Measurements from ENCODE around the gene AQP7. TPM values are rescaled to one million over a fixed set of nuclear protein-coding genes. Genes with fewer than 3 reads are reported as not detected.

The AQP7 gene
- total and polyA plus RNA-seq, 4 donors = 4.8 to 22.3 (median 14.5) TPM

GRCh38 chr9:33408087-33408486 lies 5.7 kb upstream of the AQP7 start:
- Histone ChIP-seq H3K36me3 (ENCODE audit: control insufficient read depth in 4 of 4, insufficient read depth in 3 of 4, low read depth in 1 of 4, low read length in 3 of 4) (no peaks in the 10 kb centered on the region), H3K9me3 (ENCODE audit: control insufficient read depth in 4 of 4, low read length in 3 of 4) (no peaks in the 10 kb centered on the region), H3K27ac (ENCODE audit: low read depth in 1 of 2, low read length in 2 of 2) (no peak overlapping the region), H3K4me3 (ENCODE audit: low read depth in 1 of 3, low read length in 3 of 3) (no peak overlapping the region), H3K4me1 (ENCODE audit: control insufficient read depth in 4 of 4, insufficient read depth in 4 of 4, low read length in 3 of 4) (peaks cover 0 to 4% (median 2%) of the 10 kb centered on the region in 4 donors), H3K27me3 (ENCODE audit: control insufficient read depth in 4 of 4, insufficient read depth in 4 of 4, low read length in 3 of 4) (no peaks in the 10 kb centered on the region), H3K9ac (ENCODE audit: low read depth in 1 of 2, low read length in 2 of 2) (no peak overlapping the region)
- no peak for DNase-seq (ENCODE audit: low spot score)
- TF ChIP-seq GABPA (IDR thresholded peaks at IDR 0.05 in 1 of 2, conservative IDR thresholded peaks at IDR 0.05 in 1 of 2) = no peak
- TF ChIP-seq RXRA (IDR thresholded peaks at IDR 0.05) = no peak
- no peak for TF ChIP-seq HNF4G (IDR thresholded peaks at IDR 0.05)
- TF ChIP-seq, protein P1, sequence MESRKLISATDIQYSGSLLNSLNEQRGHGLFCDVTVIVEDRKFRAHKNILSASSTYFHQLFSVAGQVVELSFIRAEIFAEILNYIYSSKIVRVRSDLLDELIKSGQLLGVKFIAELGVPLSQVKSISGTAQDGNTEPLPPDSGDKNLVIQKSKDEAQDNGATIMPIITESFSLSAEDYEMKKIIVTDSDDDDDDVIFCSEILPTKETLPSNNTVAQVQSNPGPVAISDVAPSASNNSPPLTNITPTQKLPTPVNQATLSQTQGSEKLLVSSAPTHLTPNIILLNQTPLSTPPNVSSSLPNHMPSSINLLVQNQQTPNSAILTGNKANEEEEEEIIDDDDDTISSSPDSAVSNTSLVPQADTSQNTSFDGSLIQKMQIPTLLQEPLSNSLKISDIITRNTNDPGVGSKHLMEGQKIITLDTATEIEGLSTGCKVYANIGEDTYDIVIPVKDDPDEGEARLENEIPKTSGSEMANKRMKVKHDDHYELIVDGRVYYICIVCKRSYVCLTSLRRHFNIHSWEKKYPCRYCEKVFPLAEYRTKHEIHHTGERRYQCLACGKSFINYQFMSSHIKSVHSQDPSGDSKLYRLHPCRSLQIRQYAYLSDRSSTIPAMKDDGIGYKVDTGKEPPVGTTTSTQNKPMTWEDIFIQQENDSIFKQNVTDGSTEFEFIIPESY (IDR thresholded peaks at IDR 0.05) = no peak
- no peak for TF ChIP-seq JUND (IDR thresholded peaks at IDR 0.05)
- TF ChIP-seq, protein P2, sequence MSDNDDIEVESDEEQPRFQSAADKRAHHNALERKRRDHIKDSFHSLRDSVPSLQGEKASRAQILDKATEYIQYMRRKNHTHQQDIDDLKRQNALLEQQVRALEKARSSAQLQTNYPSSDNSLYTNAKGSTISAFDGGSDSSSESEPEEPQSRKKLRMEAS (IDR thresholded peaks at IDR 0.05) = no peak
- no peak for TF ChIP-seq FOXA2 (IDR thresholded peaks at IDR 0.05)
- no peak for TF ChIP-seq HNF4A (conservative IDR thresholded peaks at IDR 0.05)
- TF ChIP-seq, protein P3, sequence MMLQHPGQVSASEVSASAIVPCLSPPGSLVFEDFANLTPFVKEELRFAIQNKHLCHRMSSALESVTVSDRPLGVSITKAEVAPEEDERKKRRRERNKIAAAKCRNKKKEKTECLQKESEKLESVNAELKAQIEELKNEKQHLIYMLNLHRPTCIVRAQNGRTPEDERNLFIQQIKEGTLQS (IDR thresholded peaks at IDR 0.05) = no peak
- TF ChIP-seq NR2F2 (IDR thresholded peaks at IDR 0.05) = no peak
- no peak for TF ChIP-seq CTCF (IDR thresholded peaks at IDR 0.05; ENCODE audit: low read depth, low read length, missing input control)
- TF ChIP-seq EGR1 (IDR thresholded peaks at IDR 0.05; ENCODE audit: low read depth in 2 of 2) = no peak
- no peak for TF ChIP-seq YY1 (IDR thresholded peaks at IDR 0.05)
- TF ChIP-seq FOXA1 (IDR thresholded peaks at IDR 0.05) = no peak
- TF ChIP-seq RAD21 (IDR thresholded peaks at IDR 0.05) = no peak
- no peak for TF ChIP-seq TAF1 (conservative IDR thresholded peaks at IDR 0.05)
- no peak for TF ChIP-seq REST (IDR thresholded peaks at IDR 0.05)
- no peak for TF ChIP-seq SP1 (IDR thresholded peaks at IDR 0.05)
- 84% methylated on average over 5 of the region's 5 CpGs for WGBS

Measured in liver (tissue), 9 donors.